ENCODE results near the gene CHAC1.

DNA sequence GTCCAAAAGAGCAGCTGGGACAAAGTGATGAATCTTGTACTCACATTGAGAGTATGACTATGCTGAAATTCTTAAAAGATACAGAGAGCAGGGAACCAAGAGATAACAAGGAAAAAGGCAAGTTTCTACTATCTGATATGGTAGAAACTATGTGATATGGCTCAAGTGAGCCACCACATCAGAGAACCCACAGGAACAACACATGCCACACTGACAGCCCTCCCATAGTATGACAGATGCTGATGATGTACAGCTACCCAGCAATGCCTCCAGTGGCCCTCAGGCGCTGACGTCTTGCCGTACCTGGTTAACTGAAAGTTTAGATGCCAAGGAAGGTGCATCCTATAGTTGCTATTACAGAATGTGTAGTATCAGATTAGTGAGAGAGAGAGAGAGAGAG, 42.4 kb downstream of the CHAC1 start:
- TF ChIP-seq, protein P1, sequence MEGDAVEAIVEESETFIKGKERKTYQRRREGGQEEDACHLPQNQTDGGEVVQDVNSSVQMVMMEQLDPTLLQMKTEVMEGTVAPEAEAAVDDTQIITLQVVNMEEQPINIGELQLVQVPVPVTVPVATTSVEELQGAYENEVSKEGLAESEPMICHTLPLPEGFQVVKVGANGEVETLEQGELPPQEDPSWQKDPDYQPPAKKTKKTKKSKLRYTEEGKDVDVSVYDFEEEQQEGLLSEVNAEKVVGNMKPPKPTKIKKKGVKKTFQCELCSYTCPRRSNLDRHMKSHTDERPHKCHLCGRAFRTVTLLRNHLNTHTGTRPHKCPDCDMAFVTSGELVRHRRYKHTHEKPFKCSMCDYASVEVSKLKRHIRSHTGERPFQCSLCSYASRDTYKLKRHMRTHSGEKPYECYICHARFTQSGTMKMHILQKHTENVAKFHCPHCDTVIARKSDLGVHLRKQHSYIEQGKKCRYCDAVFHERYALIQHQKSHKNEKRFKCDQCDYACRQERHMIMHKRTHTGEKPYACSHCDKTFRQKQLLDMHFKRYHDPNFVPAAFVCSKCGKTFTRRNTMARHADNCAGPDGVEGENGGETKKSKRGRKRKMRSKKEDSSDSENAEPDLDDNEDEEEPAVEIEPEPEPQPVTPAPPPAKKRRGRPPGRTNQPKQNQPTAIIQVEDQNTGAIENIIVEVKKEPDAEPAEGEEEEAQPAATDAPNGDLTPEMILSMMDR (conservative IDR thresholded peaks at IDR 0.05; ENCODE audit: low read length) = no peak
- TF ChIP-seq EZH2phosphoT487 (IDR thresholded peaks at IDR 0.05; ENCODE audit: borderline replicate concordance) = no peak
